IPS-20b (cell line): Measurements from ENCODE around the gene MEGF6.

Source experiments
- H3K27ac ChIP-seq: one replicate; pipeline ENCODE4 v1.5.1; 2013; ENCODE audit warnings: low read length
- H3K27me3 ChIP-seq: 2 replicates; pipeline ENCODE4 v1.6.1; 2013; ENCODE audit warnings: mild to moderate bottlenecking, low read length, inconsistent platforms; ENCODE audit not compliant: insufficient read depth
- H3K36me3 ChIP-seq: 2 replicates; pipeline ENCODE4 v1.6.1; 2013; ENCODE audit warnings: low read depth, mild to moderate bottlenecking, inconsistent platforms, low read length, moderate library complexity; ENCODE audit not compliant: insufficient read depth
- H3K4me1 ChIP-seq: 2 replicates; pipeline ENCODE4 v1.6.1; 2013; ENCODE audit warnings: mild to moderate bottlenecking, control low read depth, inconsistent platforms, low read length, moderate library complexity; ENCODE audit not compliant: insufficient read depth
- H3K4me3 ChIP-seq: 2 replicates; pipeline ENCODE4 v1.5.1; 2013; ENCODE audit warnings: mild to moderate bottlenecking, low read length, inconsistent platforms
- H3K9ac ChIP-seq: 2 replicates; pipeline ENCODE4 v1.6.1; 2013; ENCODE audit warnings: low read depth, mild to moderate bottlenecking, inconsistent platforms, low read length, moderate library complexity
- H3K9me3 ChIP-seq: 2 replicates; pipeline ENCODE4 v1.6.1; 2013; ENCODE audit warnings: mild to moderate bottlenecking, low read depth, low read length, inconsistent platforms; ENCODE audit not compliant: insufficient read depth

Gene MEGF6

DNA sequence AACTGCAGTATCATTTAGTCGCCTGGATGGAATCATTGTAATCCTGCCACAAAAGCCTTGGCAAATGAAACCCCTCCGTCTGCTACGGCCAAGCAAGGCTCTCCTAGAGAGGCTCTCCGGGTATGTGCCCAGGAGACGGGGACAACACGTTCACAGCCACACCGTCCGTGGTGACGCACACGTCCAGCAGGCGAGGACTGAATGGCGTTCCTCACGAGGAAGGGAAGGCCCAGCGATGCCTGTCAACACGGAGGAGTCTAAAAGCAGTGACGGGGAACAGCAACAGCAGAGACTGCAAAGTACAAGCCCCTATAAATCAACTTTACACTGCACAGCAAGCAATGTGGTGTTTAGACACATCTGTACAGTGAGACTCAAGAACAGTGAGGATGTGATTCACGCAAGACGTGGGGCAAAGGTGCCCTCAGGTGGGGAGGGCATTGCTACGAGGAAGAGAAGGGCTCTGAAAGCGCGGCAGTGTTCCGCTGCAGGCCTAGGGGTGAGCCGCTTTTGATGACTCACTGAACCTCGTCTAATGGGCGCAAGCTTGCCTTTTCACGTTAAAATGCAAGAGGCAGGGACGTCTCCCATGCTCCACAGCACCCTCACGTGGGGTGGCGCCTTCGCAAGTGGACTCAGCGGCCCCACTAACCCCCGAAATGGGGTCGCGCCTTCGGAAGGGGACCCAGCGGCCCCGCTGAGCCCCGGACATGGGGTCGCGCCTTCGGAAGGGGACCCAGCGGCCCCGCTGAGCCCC, 31.8 kb upstream of the MEGF6 start:
- Histone ChIP-seq H3K9me3 (no peaks in the 10 kb centered on the region), H3K4me3 (no peak overlapping the region), H3K27ac (no peak overlapping the region), H3K4me1 (no peaks in the 10 kb centered on the region), H3K9ac (no peak overlapping the region), H3K27me3 (no peaks in the 10 kb centered on the region), H3K36me3 (peaks cover 34% of the 10 kb centered on the region)

DNA sequence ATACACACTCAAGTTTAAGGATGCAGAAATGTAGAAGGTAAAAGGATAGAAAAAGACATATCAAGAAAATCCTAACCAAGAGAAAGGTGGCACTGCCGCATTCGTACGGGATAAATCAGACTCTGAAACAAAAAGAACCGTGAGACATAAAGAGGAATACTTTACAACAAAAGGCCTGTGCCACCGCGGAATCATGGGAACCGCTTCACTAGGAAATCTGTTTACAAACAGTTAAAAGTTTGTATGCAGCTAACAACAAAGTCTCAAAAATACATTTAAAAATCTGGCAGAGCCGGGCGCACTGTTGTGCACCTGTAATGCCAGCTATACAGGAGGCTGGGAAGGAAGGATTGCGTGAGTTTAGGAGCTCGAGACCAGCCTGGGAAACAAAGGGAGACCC, 30.5 kb upstream of the MEGF6 start:
- H3K9ac ChIP-seq = no peak overlapping the region
- peaks cover 35% of the 10 kb centered on the region for H3K36me3 ChIP-seq
- no peaks in the 10 kb centered on the region for H3K27me3 ChIP-seq
- H3K9me3 ChIP-seq = no peaks in the 10 kb centered on the region
- no peaks in the 10 kb centered on the region for H3K4me1 ChIP-seq
- H3K4me3 ChIP-seq = no peak overlapping the region
- no peak overlapping the region for H3K27ac ChIP-seq

DNA sequence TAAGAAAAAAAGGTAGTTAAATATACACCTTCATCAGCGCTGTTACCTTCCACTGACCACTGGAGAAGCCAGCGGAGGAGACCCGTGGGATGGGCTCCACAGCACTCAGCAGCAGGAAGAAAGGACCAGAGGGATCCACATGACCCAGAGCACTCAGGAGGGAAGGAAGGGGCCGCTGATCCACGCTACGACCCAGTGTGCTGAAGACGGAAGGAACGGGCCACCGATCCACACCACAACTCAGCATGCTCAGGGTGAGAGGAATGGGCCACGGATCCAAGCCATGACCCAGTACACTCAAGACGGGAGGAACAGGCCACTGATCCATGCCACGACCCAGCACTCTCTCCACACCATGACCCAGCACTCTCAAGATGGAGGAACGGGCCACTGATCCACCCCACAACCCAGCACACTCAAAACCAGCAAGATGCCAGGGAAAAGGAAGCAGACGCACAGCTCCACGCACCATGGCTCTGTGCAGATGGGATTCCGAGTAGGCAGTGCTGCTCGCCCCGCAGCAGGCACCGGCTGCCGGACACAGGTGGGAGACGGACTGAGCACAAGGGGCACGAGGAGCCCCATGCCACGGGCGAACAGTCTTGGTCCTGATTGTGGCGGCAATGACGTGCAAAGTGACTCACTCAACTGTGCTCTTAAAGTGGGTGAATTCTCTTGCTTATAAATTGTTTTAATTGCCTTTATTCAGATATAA, 29.9 kb upstream of the MEGF6 start:
- Histone ChIP-seq H3K4me1 (no peaks in the 10 kb centered on the region), H3K27me3 (no peaks in the 10 kb centered on the region), H3K36me3 (peaks cover 35% of the 10 kb centered on the region), H3K9me3 (no peaks in the 10 kb centered on the region), H3K4me3 (no peak overlapping the region), H3K9ac (no peak overlapping the region), H3K27ac (no peak overlapping the region)

DNA sequence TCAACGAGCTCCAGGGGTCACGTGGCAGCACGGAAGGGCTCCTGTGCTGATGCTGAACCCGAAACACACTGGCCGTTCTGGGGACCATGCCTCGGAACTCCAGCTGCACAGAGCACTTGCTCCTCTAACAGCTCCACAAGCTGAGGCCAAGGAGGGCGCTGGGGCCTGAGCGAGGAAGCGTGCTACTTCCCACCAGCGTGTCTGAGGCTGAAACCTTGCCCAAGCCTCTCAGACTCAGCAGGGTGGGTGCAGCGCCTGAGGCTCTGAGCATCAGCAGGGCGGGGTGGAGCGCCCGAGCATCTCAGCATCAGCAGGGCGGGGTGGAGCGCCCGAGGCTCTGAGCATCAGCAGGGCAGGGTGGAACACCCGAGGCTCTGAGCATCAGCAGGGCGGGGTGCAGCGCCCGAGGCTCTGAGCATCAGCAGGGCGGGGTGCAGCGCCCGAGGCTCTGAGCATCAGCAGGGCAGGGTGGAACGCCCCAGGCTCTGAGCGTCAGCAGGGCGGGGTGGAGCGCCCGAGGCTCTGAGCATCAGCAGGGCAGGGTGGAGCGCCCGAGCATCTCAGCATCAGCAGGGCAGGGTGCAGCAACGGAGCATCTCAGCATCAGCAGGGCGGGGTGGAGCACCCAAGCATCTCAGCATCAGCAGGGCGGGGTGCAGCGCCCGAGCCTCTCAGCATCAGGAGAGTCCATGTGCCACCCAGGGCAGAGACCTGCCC, 29.0 kb upstream of the MEGF6 start:
- H3K9me3 ChIP-seq = no peaks in the 10 kb centered on the region
- H3K36me3 ChIP-seq = peaks cover 40% of the 10 kb centered on the region

DNA sequence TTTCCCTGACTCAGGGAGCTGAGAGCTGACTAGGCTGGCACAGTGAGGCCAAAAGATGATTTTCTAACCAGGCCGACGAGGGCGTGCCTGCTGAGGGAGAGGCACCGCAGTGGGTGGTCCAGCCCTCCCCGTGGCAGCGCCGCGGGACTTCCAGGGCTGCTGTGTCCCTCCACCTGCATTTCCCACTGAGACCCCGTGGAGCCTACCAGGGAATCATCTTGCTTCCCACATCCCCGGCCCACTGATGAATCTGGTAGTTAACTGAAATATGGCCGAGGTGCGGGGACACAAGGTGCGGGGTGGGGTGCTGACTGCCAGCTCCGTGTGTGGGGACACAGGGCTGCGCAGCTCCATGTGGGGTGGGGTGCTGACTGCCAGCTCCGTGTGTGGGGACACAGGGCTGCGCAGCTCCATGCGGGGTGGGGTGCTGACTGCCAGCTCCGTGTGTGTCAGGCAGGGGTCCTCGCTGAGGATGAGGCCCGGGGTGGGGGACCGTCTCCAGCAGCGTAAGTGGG, 28.1 kb upstream of the MEGF6 start:
- Histone ChIP-seq H3K9ac (no peak overlapping the region), H3K4me3 (no peak overlapping the region), H3K9me3 (no peaks in the 10 kb centered on the region), H3K36me3 (peaks cover 44% of the 10 kb centered on the region), H3K27ac (no peak overlapping the region), H3K27me3 (no peaks in the 10 kb centered on the region), H3K4me1 (no peaks in the 10 kb centered on the region)

More for the DNA sequence above, 29.0 kb upstream of the MEGF6 start:
- no peak overlapping the region for H3K9ac ChIP-seq
- H3K27ac ChIP-seq = no peak overlapping the region
- no peaks in the 10 kb centered on the region for H3K27me3 ChIP-seq
- no peaks in the 10 kb centered on the region for H3K4me1 ChIP-seq
- no peak overlapping the region for H3K4me3 ChIP-seq

DNA sequence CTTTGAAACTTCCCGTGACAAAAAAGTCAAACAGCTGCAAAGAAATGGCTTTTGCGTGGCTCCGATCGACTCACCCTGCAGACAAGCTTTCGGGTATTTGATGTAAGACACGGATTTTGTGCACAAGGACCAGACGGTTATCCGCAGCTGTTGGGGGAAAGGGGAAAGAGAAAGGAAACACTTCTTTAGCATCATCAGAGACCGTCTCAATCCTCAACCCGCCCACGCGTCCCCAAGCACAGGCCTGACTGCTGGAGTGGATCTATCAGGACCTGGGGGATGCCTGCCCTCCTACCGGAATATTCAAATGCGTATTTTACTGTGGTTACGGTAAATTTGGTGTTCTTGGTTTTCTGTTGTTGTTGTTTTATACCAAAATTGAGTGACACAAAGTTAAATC, 27.4 kb upstream of the MEGF6 start:
- Histone ChIP-seq H3K27me3 (no peaks in the 10 kb centered on the region), H3K9ac (no peak overlapping the region), H3K36me3 (peaks cover 50% of the 10 kb centered on the region), H3K27ac (no peak overlapping the region), H3K4me3 (no peak overlapping the region), H3K9me3 (no peaks in the 10 kb centered on the region), H3K4me1 (no peaks in the 10 kb centered on the region)

DNA sequence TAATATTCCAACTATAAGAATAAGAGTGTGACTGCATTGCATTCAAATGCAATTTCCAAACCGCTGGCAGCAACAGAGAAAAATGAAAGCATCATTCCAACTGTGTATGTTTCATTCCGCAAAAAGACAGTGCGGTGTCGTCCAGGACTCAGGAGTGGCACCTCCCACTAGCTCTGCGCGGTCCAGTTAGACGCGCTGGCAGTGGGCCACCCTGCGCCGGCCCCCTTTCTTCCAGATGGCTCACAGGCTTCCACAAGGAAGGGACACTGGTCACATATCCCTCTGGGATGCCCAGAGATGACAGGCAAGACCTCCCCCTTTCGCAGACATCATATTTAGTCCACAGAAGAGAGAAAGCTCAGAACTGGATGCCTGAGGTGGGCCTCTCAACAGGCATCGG, 26.7 kb upstream of the MEGF6 start:
- H3K27me3 ChIP-seq = no peaks in the 10 kb centered on the region
- H3K27ac ChIP-seq = no peak overlapping the region
- H3K36me3 ChIP-seq = peaks cover 52% of the 10 kb centered on the region
- no peak overlapping the region for H3K9ac ChIP-seq
- H3K4me3 ChIP-seq = no peak overlapping the region
- no peaks in the 10 kb centered on the region for H3K9me3 ChIP-seq
- no peaks in the 10 kb centered on the region for H3K4me1 ChIP-seq

DNA sequence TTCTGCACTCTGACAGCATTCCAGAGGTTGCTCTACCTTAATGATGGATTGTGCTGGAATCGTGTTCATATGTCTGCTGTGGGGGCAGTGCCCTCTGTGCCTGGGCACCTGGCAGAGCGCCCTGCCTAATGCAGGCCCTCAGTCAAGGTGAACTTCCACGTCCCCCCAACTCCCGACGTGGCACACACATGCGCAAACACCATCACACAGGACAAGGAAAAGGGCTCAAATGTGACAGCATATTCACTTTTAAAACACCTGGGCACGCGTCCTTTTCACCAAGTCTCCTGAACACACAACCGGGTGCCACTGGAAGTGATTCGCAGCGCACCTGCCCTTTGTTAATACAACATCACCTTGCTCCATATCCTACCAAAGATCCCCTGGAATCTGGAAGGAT, 25.2 kb upstream of the MEGF6 start:
- no peaks in the 10 kb centered on the region for H3K27me3 ChIP-seq
- H3K4me1 ChIP-seq = 0 out of 2 replicates have a peak, but pooled peaks cover 4% of the 10 kb centered on the region
- no peak overlapping the region for H3K4me3 ChIP-seq
- no peak overlapping the region for H3K9ac ChIP-seq
- H3K9me3 ChIP-seq = no peaks in the 10 kb centered on the region
- peaks cover 58% of the 10 kb centered on the region for H3K36me3 ChIP-seq
- H3K27ac ChIP-seq = no peak overlapping the region

DNA sequence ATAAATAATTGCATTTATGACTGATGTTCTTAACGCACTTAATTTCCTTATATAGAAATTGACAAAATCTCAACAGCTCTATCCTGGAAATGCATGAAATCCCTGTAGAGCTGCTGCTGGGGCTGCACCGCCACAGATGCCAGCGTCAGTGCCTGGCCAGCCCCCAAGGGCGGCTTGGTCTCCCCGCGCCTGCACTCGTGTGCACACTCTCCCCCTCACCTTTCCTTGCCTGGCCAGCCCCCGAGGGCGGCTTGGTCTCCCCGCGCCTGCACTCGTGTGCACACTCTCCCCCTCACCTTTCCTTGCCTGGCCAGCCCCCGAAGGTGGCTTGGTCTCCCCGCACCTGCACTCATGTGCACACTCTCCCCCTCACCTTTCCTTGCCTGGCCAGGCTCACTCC, 24.8 kb upstream of the MEGF6 start:
- H3K27me3 ChIP-seq = no peaks in the 10 kb centered on the region
- H3K4me1 ChIP-seq = 0 out of 2 replicates have a peak, but pooled peaks cover 4% of the 10 kb centered on the region
- H3K36me3 ChIP-seq = peaks cover 58% of the 10 kb centered on the region

DNA sequence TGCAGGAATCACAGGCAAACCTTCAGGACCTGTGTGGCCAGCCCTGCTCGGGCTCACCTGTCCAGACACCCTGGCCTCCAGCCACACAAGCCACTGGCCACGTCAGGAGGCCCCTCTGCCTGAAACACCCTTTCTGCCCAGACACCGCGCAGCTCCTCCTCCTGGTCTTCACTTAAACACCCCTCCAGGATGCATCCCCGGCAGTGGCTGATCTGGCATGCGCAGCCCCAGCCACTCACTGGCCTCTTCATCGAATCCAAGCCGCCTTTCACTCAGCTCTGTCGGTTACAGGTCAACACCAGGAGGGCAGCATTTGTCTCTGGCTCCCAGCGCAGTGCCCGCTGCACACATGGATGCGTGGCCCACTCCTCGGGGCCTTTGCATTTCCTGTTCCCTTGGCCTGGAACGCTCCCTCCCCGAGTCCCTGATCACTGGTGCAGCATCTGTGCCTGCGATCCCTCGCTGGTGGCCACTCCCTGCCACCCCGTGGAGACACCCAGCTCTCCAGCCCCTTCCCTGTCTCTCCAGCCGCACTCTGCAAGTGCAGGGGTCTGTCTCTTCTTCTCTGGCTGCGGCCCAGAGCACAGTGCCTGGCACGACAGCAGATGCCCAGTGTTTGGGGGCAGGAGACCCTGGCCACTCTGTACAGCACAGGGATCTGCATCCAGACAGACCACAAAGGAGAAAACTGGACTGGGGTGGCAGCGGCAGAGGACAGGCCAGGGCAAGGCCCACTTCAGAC, 22.9 kb upstream of the MEGF6 start:
- H3K4me1 ChIP-seq = 0 out of 2 replicates have a peak, but pooled peaks cover 4% of the 10 kb centered on the region

More for the DNA sequence above, 24.8 kb upstream of the MEGF6 start:
- Histone ChIP-seq H3K27ac (no peak overlapping the region), H3K9me3 (no peaks in the 10 kb centered on the region), H3K4me3 (no peak overlapping the region), H3K9ac (no peak overlapping the region)

More for the DNA sequence above, 22.9 kb upstream of the MEGF6 start:
- Histone ChIP-seq H3K9me3 (no peaks in the 10 kb centered on the region), H3K9ac (no peak overlapping the region), H3K36me3 (peaks cover 70% of the 10 kb centered on the region), H3K4me3 (no peak overlapping the region), H3K27ac (no peak overlapping the region), H3K27me3 (no peaks in the 10 kb centered on the region)
